DMS153 treated with DMSO at 0.1 percent for 48 hours (cell line): ENCODE results near the gene CNTNAP2.

Experiments
- DNase-seq: peaks from one replicate; lab custom pipeline; 2025; ENCODE audit not compliant: unreplicated experiment; lab: John Stamatoyannopoulos, UW

The CNTNAP2 gene

DNA sequence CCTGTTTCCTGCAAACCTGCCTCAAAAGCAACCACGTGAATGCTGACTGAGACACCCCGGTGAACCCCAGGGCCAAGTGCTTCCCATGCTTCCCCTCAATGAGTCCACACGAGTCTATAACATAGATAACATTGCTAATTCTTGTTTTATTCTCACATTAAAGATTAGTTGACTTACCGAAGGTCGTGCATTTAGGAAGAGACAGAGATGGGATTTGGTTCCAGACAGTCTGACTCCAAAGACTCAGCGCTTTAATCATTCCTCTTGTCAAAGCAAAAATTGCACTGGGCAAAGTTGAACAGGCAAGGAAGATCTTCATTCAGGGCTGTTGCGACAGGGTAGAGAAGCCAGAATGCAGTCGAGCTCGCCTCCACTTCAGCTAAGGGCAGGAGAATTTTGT lies 2038.4 kb downstream of the CNTNAP2 start:
- no peak for DNase-seq

DNA sequence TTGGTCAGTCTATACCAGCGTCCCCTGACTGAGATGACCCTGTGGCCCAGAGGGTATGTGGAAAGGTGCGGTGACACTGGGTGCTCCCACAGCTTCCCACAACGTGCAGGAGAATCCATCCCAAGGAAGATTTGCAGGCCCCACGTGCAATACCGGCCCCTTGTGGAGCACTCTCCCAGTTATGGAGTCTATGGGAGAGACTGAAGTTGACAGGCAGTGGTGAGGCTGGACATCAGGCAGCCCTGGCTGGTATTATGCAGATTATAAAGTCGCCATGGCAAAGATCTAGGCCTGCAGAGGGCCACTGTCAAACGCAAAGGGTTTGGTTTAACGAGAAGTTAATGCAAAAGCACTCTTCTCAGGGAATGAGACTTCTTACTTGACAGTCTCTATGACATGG lies 2039.2 kb downstream of the CNTNAP2 start:
- DNase-seq = no peak

DNA sequence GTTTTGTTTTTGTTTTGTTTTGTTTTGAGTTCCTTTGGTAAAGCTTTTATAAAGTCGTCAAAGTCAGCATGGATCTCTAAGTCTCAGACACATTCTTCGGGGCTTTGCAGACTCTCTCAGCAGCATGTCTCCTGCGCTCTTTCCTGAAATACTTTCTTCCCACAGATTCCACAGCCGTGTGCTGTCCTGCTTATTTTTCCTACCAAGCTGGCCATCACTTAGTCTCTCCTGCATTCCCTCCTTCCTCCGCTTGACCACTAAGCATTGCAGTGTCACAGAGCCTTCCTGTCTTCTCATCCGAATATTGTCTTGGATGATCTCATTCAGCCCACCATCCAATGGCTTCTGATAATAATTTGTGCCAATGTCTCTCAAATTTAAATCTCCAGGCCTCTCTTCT lies 2039.6 kb downstream of the CNTNAP2 start:
- DNase-seq = no peak

DNA sequence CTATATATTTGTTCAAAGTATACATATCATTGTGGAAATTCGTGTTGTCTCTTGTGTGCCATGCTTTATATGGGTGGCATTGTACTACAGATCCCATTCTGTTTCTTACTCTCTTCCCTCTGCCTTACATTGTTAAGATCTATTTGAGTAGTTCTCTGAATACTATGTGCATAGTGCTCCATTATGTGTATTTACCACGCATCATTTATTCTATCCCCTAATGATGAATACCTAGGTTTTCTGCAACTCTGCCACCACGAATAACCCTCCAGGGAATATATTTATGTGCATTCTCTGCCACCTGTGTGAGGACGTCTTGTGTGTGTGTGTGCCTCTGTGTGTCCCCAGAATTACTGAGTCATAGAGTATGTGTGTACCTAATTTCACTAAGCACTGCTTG lies 2042.7 kb downstream of the CNTNAP2 start:
- no peak for DNase-seq

DNA sequence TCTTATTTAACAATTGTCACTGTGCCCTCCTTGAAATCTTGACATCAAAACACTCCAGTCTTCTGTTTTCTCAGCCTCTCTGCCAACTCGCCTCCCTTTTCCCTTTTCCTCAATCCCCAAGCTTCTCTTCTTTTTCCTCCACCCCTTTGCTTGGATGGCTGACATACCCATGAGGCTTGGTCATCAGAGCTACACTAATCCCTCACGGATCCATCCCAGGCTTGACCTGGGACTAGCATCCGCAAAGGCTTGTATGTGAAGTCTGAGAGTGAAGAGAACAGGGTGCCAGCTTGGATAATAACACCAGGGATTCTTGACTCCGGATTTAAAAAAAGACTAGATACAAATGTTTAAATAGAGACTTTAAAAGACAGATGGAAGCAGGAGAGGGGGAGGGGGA lies 2045.2 kb downstream of the CNTNAP2 start:
- no peak for DNase-seq

DNA sequence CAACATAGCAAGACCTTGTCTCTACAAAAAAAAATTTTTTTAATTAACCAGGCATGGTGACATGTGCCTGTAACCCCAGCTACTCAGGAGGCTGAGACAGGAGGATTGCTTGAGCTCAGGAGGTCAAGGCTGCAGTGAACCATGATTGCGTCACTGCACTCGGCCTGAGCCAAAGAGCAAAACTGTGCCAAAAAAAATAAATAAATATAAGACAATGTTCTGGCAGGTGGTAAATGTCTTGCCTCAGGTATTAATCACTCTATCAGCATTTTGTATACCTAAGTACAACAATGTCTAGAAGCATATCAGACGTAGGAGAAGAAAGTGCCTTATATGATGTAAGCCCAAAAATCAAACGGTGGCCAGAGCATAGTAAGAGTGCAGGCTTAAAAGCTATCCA lies 2046.2 kb downstream of the CNTNAP2 start:
- DNase-seq = no peak

DNA sequence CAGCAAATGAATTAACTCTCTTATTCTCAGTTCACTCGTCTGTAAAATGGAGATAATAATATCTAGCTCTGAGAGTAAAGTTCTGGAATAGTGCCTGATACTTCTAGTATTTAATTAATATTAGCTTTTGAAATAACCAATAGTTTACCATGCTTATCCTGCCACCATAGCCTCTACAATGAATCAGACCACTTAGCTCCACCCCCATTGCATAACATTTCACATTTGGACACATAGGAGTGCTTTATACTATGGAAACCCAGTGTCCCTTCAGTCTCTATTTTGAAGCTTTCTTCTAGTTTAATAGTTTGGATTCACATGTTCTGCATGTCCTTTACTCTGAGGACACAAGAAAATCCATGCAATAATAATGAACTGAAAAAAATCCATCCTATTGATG lies 2046.6 kb downstream of the CNTNAP2 start:
- no peak for DNase-seq

DNA sequence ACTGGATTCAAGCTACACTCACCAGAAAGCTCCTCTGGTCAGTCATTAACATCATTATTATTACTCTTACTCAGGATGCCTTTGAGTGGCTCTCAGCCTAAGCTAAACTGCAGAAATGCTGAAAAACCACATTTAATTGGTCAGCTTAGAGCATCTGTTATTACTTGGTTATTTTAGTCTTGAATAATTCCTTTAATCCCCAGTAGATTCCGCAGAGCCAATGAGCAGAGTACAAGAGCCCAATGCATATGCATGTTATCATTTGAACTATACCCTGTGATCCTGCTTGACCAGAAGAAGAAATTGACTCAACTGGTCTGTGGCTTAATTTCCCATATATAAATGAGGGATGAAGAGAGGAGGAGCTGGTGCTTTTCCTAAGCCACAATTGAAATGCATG lies 2056.3 kb downstream of the CNTNAP2 start:
- DNase-seq = no peak

DNA sequence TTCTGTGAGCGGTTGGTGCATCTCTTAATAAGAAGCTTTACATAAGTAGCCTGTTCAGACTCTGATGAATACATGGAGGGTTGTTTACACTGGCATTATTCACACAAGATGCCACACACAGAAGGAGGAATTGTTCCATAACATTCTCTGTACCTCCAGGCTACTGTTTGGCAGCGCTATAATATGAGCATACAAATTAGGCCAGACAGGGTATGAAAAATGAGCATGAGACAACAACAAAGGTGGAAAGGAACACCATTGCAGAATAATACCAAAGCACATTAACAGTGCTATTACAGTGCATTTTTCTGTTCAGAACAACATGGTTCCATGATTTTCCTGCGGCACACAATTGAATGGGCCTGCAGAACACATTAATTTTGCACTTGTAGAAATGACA lies 2056.8 kb downstream of the CNTNAP2 start:
- no peak for DNase-seq

DNA sequence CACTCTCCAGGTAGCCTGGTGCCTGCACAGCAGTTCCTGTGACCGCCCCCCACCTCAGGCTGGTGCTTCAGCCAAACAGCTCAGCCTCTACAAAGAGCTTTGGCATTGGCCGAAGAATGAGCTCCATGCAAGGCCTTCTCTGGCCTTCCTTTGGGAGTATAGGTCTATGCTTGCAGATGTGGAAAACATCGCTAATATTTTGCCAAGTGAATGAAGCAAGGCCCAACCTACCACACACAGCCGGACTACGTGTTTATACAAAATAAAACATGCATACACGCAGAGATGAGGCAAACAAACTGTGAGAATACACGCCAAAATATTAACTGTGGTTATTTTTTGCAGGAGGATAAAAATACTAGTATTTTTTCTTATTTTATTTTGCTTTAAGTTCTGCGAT lies 2057.8 kb downstream of the CNTNAP2 start:
- DNase-seq = no peak

DNA sequence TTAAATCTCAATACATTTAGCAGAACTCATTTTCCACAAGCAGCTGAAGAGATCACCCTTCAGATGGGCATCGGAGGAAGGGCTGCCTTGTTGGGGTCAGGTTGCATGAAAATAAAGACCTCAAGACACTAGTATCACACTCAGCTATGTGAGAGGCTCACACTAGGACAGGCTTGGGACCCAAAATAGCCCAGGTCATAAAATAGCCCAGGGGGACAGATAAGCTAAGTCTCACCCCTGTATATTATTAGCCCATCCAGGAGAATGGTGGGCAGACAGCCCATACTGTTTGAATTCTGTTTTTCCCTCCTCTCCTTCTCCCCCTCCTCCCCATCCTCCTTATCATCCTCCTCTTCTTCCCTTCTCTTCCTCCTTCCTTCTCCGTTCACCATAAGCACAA lies 2058.9 kb downstream of the CNTNAP2 start:
- DNase-seq = no peak

DNA sequence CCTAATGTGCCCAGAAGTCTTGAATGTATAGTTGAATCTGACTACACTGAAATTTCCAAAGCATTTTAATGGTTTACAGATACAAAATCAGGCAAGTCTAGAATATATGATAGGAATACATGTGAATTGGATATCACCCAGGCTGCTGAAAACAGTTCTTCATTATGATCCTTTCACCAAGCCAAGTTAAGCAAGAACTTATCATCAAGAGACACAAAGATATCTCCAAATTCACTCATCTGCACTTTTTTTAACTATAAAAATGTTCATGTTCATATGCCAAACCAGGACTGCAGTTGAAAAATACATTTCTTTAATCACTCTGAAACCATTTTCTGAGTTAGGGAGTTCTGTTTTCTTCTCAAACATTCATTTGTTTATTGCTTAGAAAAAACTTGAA lies 2061.4 kb downstream of the CNTNAP2 start:
- no peak for DNase-seq

DNA sequence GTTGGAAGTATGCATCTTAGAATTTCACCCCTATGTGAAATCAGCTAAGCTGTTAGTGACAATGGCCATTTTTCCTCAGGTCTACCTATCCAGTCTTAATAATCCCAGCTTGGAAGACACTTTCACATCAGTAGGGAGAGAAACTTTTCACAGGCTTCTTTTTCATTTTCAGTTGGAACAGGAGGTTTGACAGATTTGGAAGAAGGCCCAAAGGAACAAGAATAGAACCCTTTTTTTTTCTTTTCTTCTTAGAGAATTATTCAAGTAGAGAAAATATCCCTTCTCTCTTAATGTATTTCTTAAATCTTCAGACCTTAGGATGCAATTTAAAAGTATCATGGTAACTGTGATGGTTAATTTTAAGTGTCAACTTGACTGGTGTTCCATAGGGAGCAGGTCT lies 2063.5 kb downstream of the CNTNAP2 start:
- DNase-seq = no peak

DNA sequence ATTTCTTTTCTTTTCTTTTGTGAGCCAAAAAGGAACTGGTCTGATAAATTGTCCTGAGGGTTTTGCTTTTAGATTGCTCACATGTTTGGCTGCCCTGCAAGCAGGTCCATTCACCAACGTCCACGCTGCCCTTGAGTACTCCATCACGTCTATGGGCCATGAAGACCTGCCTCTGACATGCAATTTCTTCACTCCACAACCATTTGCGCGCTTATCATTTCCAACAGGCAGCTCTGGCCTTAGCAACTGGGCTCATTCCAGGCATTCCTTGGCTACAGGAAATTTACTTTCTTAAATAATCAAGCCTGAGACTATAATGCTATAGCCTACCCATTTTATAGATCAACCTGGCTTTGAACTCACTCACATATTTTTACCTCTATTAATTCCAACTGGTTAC lies 2065.7 kb downstream of the CNTNAP2 start:
- DNase-seq = no peak

DNA sequence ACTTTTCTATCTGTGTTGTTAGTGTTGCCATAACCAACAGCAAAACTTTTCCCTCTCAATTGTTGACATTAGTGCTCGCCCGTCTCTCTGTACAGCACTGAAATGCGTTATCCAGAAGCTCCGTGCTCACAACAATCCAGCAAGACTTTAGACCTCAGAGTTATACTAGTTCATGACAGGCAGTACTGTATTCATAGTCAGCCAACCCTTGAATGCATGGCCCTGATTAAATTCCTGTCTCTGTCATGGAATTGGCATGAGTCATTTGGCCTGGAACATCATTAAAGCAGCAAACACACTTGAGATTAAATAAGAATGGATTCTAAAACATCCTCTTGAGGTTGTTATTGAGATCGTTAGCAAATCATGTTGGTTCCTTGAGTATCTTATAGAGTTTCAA lies 2068.4 kb downstream of the CNTNAP2 start:
- no peak for DNase-seq

DNA sequence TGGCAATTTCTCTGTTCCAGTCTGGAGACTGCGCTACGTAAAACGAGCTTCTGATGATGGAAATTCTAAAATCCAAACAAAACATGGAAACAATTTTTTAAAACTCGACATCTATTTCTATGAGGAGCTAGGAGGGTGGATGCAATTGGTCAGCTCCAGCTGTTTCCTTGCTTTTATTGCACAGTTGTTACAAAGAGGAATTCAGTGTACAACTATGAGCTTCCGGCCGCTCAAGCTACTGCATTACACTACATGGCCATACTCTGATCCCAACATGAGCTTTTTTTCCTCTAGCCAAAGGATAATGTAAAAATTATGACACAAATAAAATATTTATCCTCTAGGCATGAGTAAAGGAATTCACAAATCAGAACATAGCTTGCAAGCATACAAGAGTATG lies 2070.9 kb downstream of the CNTNAP2 start:
- DNase-seq = no peak

DNA sequence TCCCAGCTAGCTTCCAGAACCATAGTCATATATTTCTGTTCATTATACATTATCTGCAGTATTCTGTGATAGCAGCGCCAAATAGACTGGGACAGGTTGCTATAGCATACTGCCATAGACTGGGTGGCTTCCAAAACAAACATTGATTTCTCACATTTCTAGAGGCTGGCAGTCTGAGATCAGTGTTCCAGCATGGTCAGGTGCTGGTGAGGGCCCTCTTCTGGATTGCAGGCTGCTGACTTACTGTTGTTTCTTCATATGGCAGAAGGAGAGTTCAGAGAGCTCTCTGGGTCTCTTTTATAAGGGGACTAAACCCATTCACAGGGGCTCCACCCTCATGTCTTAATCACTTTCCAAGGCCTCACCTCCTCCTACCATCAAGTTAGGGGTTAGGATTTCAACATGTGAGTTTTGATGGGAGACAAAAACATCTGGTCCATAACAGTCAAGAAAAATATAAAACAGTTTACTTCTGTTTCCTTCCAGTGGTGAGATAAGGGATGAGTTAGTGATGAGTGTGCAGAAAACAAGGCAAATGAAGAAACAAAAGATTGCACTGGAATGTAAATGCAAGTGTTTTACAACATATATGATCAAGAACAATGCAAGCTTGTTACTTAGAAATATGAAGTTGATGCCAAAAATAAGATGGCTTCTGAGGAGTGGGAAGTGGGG lies 2074.9 kb downstream of the CNTNAP2 start:
- DNase-seq = peak; percentile 83

DNA sequence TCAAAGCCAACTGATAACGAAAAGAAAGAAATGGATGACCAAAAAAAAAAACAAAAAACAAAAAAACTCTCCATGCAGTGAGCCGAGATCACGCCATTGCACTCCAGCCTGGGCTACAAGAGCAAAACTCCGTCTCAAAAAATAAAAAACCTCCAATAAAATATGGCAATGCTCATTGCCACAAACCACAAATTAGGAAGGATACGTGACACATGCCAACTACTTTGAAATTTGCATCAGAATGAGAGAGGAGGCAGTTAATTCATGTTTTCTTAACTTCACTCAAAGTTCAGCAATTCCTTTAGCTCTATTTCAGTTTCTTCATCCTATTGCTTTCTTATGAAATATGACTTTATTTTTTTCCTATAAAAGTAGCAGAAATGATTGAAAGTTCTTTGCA lies 2075.9 kb downstream of the CNTNAP2 start:
- no peak for DNase-seq

DNA sequence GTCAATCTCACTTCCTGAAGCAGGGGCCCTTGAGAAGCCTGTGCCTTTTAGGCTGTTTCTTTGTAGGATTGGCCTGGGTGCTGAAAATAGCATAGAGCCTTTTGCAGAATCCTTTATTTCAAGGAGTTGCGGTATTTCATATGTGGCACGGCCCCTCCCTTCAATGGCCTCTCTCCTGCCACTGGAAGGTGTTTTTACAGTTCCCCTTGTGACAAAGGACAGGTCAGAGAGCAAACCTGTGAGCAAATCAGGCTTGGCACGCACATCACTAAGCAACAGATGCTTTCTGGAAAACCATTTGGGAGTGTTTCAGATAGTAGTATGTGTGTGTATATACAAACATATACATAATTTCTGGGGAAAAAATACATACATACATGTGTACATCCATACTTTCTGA lies 2085.4 kb downstream of the CNTNAP2 start:
- DNase-seq = no peak

DNA sequence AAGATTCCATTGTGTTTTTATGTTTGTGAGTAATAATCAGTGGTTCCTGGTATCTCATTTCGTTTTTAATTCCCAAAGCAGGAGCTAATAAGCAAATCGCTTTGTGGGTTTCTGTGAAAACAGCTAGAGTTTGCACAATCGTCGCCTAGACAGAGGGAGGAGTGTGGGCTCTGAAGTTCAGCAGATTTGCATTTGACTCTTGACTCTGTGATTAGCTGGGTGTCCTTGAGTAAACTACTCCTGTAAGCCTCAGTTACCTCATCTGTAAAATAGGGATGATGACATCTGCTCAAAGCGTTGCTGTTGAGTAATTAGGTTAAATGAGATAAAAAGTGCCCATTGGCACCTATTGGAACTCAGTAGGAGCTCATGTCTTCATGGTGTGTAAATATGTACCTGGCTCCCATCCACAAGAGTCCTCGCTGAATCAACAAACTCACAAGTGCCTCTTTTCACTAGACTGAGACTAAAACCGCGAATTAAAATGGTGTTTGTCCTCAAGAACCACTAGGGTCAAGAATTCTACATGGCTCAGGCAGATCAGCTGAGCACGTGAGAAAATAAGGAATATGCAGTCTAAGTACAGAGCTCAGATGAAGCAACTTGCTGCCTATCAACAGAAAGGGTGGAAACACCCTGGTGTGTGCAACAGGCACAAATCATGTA lies 2088.2 kb downstream of the CNTNAP2 start:
- DNase-seq = peak; percentile 48

DNA sequence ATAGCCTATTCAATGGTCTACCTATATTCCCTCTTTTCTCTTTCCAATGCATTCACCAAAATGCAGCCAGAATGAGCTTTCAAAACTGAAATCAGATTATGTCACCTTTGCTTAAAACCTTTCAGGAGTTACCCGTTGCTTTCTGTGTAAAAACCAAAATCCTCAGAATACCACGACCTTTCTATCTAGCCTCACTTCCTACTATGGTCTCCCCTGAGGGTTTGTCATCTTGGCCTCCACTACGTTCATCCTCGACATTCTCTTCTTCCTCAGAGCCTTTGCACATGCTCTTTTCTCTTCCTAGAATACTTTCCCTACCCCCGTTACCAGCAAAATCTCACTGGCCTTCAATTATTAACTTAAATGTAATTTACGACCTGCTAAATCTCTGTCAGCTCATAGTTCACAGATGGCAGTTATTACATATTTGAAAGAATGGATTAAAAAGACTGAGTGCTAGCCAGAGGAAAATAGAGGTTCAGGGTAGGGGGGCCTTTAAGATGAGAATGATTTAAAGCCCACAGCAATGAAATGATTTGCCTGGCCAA lies 2093.1 kb downstream of the CNTNAP2 start:
- DNase-seq = no peak

DNA sequence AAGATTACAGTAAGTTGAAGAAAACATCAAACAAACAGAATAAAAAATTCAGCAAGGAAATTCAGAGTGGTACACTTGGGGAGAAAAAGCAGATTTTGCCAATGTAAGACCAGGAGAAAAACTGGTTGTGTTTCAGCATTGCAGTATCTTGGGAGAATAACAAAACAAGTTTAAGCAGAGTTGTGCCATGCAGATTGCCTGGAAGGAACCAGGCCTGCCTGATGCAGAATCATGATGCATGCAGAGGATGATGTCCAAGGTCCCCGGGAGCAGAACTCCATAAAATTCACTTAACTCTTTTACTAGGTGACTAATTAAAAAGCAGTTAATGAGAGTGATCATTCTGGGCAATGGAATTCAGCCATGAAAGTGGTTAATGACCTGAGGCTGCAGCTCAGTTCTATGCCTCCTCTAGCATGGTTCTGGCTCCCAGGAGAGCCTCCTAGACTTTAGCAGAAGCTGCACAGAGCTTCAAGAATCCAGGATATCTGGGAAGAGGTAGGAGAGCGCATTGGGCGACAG lies 2094.3 kb downstream of the CNTNAP2 start:
- no peak for DNase-seq

DNA sequence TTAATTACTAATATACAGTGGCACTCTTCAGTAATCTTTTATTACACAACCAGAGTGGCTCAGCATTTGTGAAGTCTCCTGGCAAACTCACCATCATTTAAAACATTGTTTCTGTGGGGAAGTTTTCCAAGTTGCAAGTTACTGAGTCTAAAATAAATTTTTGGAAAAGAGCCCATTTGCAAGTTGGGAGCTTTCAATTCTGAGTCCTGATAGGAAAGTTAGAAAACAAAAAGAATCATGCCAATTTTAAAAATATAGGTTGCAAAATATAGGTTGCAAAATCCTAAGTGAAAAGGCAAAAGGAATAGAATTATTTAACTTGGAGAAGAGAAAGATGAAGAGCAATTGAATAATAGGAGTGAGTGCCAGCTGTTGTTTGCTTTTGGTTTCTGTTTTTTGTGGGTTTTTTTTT lies 2095.1 kb downstream of the CNTNAP2 start:
- DNase-seq = no peak
